Measurements from ENCODE around the gene OR2T1. TPM values are rescaled to one million over a fixed set of nuclear protein-coding genes. Genes with fewer than 3 reads are reported as not detected.
"Not testable (repeated sequence)": the region's sequence is repeated elsewhere in the genome, so short reads cannot be mapped to it uniquely, and the experiment has no call there.

OR2T1 gene
- total and polyA plus RNA-seq, 8 donors, result not detected

- H3K27ac ChIP-seq, result no peak overlapping the region
- no peaks in the 10 kb centered on the region for H3K4me1 ChIP-seq
- no peak for TF ChIP-seq CTCF (IDR thresholded peaks at IDR 0.05)
- H3K36me3 ChIP-seq, result no peaks in the 10 kb centered on the region
- no peak overlapping the region for H3K4me3 ChIP-seq
- DNase-seq (no peak), ATAC-seq (no peak), FAIRE-seq (no peak)
- no peaks in the 10 kb centered on the region for H3K27me3 ChIP-seq
- WGBS, 2 donors, result 3 to 10% methylated on average over 1 of the region's 1 CpG
- no peaks in the 10 kb centered on the region for H3K9me3 ChIP-seq
- intact Hi-C loops (cut with DNase I), result no loop called here
Observed at GRCh38 chr1:248421384-248421783, 18.5 kb downstream of the OR2T1 start.

GRCh38 chr1:248427526-248428191 is 24.8 kb downstream of the OR2T1 start:
- H3K4me1 ChIP-seq; H3K4me3 ChIP-seq; H3K27ac ChIP-seq; H3K9me3 ChIP-seq; H3K36me3 ChIP-seq; FAIRE-seq; H3K27me3 ChIP-seq; DNase-seq; intact Hi-C loops (cut with DNase I); ATAC-seq: not testable (repeated sequence)
- WGBS, 2 donors, result 17 to 33% methylated on average over 3 of the region's 3 CpGs

- WGBS, 2 donors, result 66 to 78% methylated on average over 3 of the region's 3 CpGs
- H3K4me3 ChIP-seq; H3K27ac ChIP-seq; H3K4me1 ChIP-seq; H3K9me3 ChIP-seq; FAIRE-seq; DNase-seq; H3K36me3 ChIP-seq; ATAC-seq; H3K27me3 ChIP-seq; intact Hi-C loops (cut with DNase I): not testable (repeated sequence)
Observed at GRCh38 chr1:248428192-248428533, 25.3 kb downstream of the OR2T1 start.

- 46 to 68% methylated on average over 11 of the region's 11 CpGs for WGBS, 2 donors
- ATAC-seq; H3K9me3 ChIP-seq; DNase-seq; H3K36me3 ChIP-seq; H3K27ac ChIP-seq; H3K27me3 ChIP-seq; FAIRE-seq; H3K4me3 ChIP-seq; intact Hi-C loops (cut with DNase I); H3K4me1 ChIP-seq: not testable (repeated sequence)
Observed at GRCh38 chr1:248431683-248432082, 28.8 kb downstream of the OR2T1 start.

- H3K27me3 ChIP-seq; H3K9me3 ChIP-seq; DNase-seq; intact Hi-C loops (cut with DNase I); ATAC-seq; FAIRE-seq; H3K4me1 ChIP-seq; H3K36me3 ChIP-seq; H3K4me3 ChIP-seq; H3K27ac ChIP-seq: not testable (repeated sequence)
- 33 to 49% methylated on average over 4 of the region's 4 CpGs for WGBS, 2 donors
Observed at GRCh38 chr1:248432201-248432600, 29.4 kb downstream of the OR2T1 start.

GRCh38 chr1:248433811-248434415 is 31.1 kb downstream of the OR2T1 start:
- H3K9me3 ChIP-seq; H3K27me3 ChIP-seq; H3K4me1 ChIP-seq; intact Hi-C loops (cut with DNase I); H3K36me3 ChIP-seq; FAIRE-seq; H3K4me3 ChIP-seq; ATAC-seq; H3K27ac ChIP-seq: not testable (repeated sequence)
- peak in 1 of 6 donors; percentile 37 for DNase-seq
- 78 to 90% methylated on average over 26 to 36 of the region's 38 CpGs for WGBS, 2 donors

- H3K4me1 ChIP-seq; H3K36me3 ChIP-seq; H3K4me3 ChIP-seq; H3K27ac ChIP-seq; ATAC-seq; H3K9me3 ChIP-seq; DNase-seq; FAIRE-seq; intact Hi-C loops (cut with DNase I); H3K27me3 ChIP-seq: not testable (repeated sequence)
- 83 to 87% methylated on average over 4 of the region's 6 CpGs for WGBS, 2 donors
Observed at GRCh38 chr1:248434913-248435312, 32.1 kb downstream of the OR2T1 start.

- intact Hi-C loops (cut with DNase I); H3K9me3 ChIP-seq; DNase-seq; ATAC-seq; H3K27me3 ChIP-seq; H3K4me3 ChIP-seq; H3K4me1 ChIP-seq; H3K36me3 ChIP-seq; FAIRE-seq; H3K27ac ChIP-seq: not testable (repeated sequence)
- 49 to 60% methylated on average over 3 of the region's 3 CpGs for WGBS, 2 donors
Observed at GRCh38 chr1:248436303-248436702, 33.5 kb downstream of the OR2T1 start.

- DNase-seq; FAIRE-seq; intact Hi-C loops (cut with DNase I); H3K27me3 ChIP-seq; ATAC-seq; H3K9me3 ChIP-seq; H3K4me3 ChIP-seq; H3K4me1 ChIP-seq; H3K27ac ChIP-seq; H3K36me3 ChIP-seq: not testable (repeated sequence)
- WGBS, 2 donors, result 24 to 40% methylated on average over 1 of the region's 1 CpG
Observed at GRCh38 chr1:248438668-248439067, 35.8 kb downstream of the OR2T1 start.

- H3K36me3 ChIP-seq; H3K27ac ChIP-seq; H3K9me3 ChIP-seq; H3K4me1 ChIP-seq; DNase-seq; H3K4me3 ChIP-seq; ATAC-seq; H3K27me3 ChIP-seq; intact Hi-C loops (cut with DNase I); FAIRE-seq: not testable (repeated sequence)
- 32 to 50% methylated on average over 5 of the region's 5 CpGs for WGBS, 2 donors
Observed at GRCh38 chr1:248439283-248439682, 36.4 kb downstream of the OR2T1 start.

- H3K4me3 ChIP-seq; ATAC-seq; H3K4me1 ChIP-seq; H3K36me3 ChIP-seq; H3K27ac ChIP-seq; H3K27me3 ChIP-seq; intact Hi-C loops (cut with DNase I); FAIRE-seq; DNase-seq; H3K9me3 ChIP-seq: not testable (repeated sequence)
- 28 to 31% methylated on average over 1 of the region's 2 CpGs for WGBS, 2 donors
Observed at GRCh38 chr1:248442500-248443277, 39.8 kb downstream of the OR2T1 start.

Measured in pancreas (tissue), 10 donors.